Activated CD4-positive, alpha-beta T cell treated with anti-CD3 and anti-CD28 coated beads, Interleukin-2, amount 50 U/mL, for 48 hours (primary cell): ENCODE results near the gene HHAT.

Source experiments
- DNase-seq, 2 experiments: peaks; one replicate each; pipeline ENCODE4 v3.0.0-alpha.2; 2020

HHAT gene

DNA sequence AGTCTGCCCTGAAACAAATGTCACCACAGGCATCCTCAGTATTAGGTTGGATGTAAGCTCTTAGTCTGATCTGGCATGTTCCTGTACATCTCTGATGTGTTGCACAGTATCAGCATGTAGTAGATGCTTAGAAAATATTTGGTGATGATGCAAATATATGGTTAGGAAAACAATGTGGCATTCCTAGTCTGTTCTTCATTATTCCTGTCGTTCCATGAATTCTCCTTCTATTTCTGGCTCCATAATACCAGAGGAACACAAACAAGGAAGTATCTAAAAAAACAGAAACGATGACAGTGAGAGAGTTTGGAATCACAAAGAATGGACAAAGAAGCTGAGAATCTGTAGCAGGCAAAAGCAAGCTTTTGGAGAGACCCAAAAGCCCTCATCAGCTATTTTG lies 236.6 kb downstream of the HHAT start:
- DNase-seq: no peak

DNA sequence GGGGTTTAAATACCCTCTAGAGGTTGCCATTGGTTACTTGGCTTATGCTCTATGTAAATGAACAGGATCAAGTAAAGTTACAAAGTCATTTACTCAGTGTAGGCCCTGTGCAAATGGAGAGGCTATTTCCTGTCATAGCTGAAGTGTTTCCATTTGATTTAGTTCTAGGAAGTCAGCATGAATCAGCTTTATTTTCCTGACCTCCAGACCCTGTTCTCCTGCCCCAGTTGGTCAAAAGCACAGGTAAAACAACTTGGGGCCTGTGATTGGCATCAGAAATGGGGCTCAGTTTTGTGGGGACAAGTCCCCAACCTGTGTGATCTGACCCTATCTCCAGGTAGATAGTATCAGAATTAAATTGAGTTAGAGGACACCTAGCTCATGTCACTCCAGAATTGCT lies 239.9 kb downstream of the HHAT start:
- DNase-seq: no peak

DNA sequence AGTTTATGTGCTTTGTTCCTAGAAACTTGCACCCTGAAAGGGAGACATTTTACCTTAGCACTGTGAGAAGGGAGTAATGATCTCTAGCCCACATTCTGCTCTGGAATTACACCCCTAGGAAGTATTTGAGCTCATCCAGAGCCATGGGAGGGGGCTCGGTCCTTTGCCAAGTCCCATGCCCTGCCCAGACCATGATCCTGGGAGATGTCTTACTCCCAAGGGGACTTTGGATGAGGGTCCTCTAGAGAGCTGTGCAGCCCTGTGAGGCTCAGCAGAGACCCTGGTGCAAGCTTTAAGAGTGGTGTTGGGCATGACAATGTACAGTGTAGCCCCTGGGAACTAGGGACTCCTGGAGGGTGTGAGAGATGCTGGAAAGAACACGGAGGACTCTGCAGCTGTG lies 241.4 kb downstream of the HHAT start:
- DNase-seq: no peak

GRCh38 chr1:210571356-210572284 lies 242.9 kb downstream of the HHAT start:
- no peak for DNase-seq

DNA sequence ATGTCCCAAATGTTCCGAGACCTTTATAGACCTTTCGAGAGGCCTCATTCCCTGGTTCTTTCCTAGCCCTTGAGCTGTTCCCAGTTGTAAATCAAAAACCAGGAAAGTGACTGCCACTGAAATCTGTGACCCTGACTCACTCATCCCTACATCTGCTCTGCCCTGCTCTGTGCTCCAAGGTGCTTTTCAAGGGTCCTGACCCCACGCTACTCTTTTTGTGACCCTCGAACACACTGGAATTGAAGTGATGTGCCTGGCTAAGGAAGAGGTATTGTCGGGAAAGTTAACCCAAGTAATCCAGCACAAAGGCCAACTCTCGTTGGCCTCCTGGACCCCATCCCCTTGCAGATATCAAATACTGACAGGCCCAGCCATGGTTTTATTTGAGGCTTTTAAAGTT lies 244.4 kb downstream of the HHAT start:
- DNase-seq: no peak

- no peak for DNase-seq
These were observed 253.7 kb downstream of the HHAT start for GRCh38 chr1:210582205-210582970.

GRCh38 chr1:210584439-210585113 lies 255.9 kb downstream of the HHAT start:
- peak; percentile 82 to 85 for DNase-seq

DNA sequence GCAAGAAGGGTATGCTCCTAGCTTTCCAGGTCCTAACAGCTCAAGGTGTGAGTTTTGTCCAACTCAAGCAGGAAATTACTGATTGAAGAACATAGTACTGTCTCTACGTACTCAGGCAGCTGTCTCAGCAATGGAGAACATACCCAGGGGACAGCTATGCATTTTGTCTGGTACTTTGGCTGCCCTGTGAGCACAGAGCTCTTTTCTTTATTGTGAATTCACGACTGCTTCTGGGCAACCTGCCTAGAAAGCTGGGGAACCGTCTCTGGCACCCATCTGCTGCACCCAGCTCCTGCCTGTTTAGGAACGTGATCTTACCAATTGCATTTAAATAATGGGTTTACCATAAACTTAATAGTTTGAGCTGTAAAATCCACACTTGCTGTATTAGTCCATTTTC lies 258.1 kb downstream of the HHAT start:
- no peak for DNase-seq

- DNase-seq: no peak
These were observed 258.9 kb downstream of the HHAT start for GRCh38 chr1:210587566-210587965.

GRCh38 chr1:210588357-210588756 lies 259.7 kb downstream of the HHAT start:
- DNase-seq: no peak

- no peak for DNase-seq
These were observed 260.2 kb downstream of the HHAT start for GRCh38 chr1:210588946-210589345.

DNA sequence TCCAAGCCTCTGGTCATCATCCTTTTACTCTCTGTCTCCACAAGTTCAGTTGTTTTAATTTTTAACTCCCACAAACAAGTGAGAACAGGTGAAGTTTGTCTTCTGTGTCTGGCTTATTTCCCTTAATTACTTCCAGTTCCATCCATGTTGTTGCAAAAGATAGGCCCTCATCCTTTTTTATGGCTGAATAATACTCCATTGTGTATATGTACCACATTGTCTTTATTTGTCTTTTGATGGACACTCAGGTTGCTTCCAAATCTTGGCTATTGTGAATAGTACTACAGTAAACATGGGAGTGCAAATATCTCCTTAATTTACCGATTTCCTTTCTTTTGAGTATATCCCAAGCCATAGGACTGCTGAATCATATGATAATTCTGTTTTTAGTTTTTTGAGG lies 262.5 kb downstream of the HHAT start:
- DNase-seq: no peak

DNA sequence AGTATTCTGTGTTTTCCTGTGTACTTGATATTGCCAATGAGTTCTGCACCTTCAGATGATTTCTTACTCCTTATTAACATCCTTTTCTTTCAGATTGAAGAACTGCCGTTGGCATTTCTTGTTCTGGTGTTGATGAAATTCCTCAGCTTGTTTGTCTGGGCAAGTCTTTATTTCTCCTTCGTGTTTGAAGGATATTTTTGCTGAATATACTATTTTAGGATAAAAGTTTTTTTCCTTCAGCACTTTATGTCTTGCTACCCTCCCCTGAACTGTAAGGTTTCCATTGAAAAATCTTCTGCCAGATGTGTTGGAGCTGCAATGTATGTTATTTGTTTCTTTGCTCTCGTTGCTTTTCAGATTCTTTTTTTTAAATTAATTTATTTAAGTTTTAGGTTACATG lies 265.9 kb downstream of the HHAT start:
- DNase-seq: no peak

GRCh38 chr1:210596641-210597040 lies 267.9 kb downstream of the HHAT start:
- no peak for DNase-seq

GRCh38 chr1:210597555-210598134 lies 268.9 kb downstream of the HHAT start:
- no peak for DNase-seq

GRCh38 chr1:210598135-210598652 lies 269.5 kb downstream of the HHAT start:
- DNase-seq: no peak

DNA sequence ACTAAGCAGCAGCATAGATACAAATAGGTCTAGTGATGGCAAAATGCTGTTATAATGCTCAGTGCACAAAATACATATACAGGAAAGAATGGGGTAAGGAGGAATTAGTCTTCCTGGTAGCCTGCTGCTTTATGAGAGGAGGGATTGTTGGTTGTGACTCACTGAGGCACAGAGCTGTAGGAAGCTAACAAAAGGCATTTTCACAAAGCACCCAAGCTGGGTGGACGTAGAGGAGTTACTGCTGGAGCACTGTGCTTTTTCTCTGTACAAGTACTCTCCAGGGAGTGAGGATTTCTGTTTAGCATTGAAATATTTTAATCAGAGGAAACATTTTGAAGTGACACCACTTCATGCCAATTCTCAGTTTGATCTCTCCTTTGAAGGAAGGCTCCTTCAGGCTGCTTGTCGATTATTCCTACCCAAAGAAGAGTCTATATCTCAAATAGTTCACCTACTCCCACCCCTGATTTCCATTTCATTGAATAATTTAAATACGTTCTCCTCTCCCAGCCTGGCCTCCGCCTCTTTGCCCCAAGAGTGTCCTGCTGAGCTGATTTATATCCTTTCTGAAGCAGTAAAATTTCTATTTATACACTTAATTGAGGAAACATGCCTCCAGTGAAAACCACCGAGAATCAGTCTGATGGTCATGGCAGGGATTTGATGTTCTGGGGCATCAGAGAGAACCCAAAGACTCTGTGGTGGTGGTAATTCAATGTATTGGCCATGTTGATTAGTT lies 271.9 kb downstream of the HHAT start:
- DNase-seq: no peak

DNA sequence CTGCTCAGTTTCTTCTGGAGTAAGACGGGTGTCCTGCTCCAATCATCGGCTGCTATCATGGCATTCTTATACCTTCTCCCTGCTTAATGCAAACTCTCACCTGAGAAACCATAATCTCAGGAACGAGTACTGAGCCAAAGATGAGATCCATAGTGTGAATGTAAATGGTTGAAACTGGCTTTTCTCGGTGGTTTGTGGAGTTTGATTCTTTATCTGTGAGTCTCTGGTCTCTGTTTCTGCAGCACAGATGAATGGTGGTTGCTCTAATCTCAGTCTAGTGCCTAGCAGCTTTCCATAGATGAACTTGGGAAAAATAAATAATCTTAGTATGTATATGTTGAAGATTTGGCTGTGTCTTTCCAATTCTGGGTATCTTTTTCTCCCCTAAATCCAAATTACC lies 274.4 kb downstream of the HHAT start:
- no peak for DNase-seq

- no peak for DNase-seq
These were observed 276.4 kb downstream of the HHAT start for GRCh38 chr1:210605099-210605498.

GRCh38 chr1:210607361-210607760 lies 278.7 kb downstream of the HHAT start:
- no peak for DNase-seq

- DNase-seq: no peak
These were observed 280.1 kb downstream of the HHAT start for GRCh38 chr1:210608767-210609166.

DNA sequence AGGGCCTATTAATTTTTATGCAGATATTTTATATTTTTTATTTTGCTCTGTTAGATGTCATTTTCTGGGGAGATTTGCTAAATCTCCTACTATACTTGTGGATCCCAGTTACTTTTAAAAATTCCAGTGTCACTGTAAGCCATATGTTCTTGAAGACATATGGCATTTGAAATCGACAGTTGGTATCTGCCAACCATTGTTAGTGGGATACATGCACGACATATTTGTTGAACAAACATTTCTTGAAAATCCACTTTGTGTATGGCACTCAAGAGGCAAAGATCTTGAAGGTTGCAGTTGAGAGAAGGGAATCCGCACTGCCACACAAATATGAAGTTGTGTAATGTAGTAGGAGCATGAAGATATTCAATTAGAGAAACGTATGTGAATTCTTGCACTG lies 287.7 kb downstream of the HHAT start:
- DNase-seq: no peak
